ENCODE results near the gene CPEB1.
"Not testable (repeated sequence)": the region's sequence is repeated elsewhere in the genome, so short reads cannot be mapped to it uniquely, and the experiment has no call there.

Gene CPEB1

GRCh38 chr15:82513587-82513986 lies 133.6 kb downstream of the CPEB1 start:
- not testable (repeated sequence) for DNase-seq (ENCODE audit: low read depth, low spot score)

- not testable (repeated sequence) for DNase-seq (ENCODE audit: low read depth, low spot score)
Measured at GRCh38 chr15:82507693-82508092, 139.5 kb downstream of the CPEB1 start.

GRCh38 chr15:82507087-82507486 lies 140.1 kb downstream of the CPEB1 start:
- not testable (repeated sequence) for DNase-seq (ENCODE audit: low read depth, low spot score)

GRCh38 chr15:82505842-82506241 lies 141.3 kb downstream of the CPEB1 start:
- DNase-seq (ENCODE audit: low read depth, low spot score): not testable (repeated sequence)

- not testable (repeated sequence) for DNase-seq (ENCODE audit: low read depth, low spot score)
Measured at GRCh38 chr15:82504074-82504473, 143.1 kb downstream of the CPEB1 start.

GRCh38 chr15:82502700-82503339 lies 144.3 kb downstream of the CPEB1 start:
- not testable (repeated sequence) for DNase-seq (ENCODE audit: low read depth, low spot score)

- not testable (repeated sequence) for DNase-seq (ENCODE audit: low read depth, low spot score)
Measured at GRCh38 chr15:82500772-82501171, 146.4 kb downstream of the CPEB1 start.

- not testable (repeated sequence) for DNase-seq (ENCODE audit: low read depth, low spot score)
Measured at GRCh38 chr15:82497978-82498377, 149.2 kb downstream of the CPEB1 start.
